ENCODE results near the gene SLC39A6.
"Not testable (repeated sequence)": the region's sequence is repeated elsewhere in the genome, so short reads cannot be mapped to it uniquely, and the experiment has no call there.

SLC39A6 gene

DNA sequence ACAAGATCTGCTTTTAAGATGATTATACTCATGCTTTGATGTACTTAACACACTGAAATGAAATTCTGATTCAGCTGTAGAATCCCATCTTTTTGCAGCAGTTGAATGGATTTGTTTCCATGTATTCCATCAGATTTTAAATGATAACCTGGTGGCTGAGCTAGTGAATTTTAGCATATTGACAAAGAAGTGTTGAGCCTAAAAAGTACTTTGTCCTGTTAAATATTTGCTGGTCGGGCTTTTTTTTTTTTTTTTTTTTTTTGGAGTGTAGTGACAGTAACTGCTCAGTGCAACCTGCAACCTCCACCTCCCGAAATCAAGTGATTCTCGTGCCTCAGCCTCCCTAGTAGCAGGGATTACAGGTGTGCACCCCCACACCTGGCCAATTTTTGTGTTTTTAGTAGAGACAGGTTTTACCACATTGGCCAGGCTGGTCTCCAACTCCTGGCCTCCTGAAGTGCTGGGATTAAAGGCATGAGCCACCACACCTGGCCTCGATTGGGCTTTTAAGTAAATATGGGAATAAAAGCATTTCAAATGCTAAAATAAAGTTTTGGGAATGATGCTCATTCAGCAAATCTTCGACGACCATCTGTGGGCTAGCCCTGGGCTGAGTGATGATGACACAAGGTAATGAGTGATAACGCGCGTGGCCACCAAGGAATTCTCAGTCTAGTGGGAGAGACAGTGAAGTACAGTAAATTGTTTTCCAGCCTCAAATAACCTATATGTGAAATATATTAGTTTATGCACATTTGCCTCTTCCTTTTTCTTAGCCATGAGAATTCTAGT, 2.7 kb upstream of the SLC39A6 start:
- no peak for DNase-seq

DNA sequence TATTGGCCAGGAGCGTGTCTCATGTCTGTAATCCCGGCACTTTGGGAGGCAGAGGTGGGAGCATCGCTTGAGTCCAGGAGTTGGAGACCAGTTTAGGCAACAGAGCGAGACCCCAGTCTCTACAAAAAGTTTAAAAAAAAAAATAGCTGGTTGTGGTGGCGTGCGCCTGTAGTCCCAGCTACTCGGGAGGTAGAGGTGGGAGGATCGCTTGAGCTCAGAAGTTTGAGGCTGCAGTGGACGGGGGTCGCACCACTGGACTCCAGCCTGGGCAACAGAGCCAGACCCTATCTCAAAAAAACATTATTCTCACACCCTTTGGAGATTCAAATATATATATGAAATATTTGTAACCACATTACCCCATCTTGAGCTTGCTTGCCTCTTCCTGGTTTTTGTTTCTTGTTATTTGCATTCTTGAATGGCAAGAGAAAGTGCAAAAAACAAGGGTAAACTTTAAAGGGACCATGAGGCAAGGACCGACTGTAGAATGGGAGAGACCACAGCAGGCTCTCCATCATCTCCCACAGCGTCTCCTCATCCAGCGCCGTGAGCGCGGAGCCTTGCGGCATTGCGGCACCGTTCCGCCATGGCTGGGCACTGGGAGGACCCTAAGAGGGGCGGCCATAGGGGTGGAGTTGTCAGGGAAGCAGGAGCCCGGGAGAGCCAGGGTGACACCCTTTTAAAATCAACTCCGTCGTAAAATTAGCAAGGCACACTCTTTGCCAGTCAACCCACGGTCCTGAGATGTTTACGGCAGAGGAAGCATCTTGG, 1.9 kb upstream of the SLC39A6 start:
- DNase-seq = no peak

DNA sequence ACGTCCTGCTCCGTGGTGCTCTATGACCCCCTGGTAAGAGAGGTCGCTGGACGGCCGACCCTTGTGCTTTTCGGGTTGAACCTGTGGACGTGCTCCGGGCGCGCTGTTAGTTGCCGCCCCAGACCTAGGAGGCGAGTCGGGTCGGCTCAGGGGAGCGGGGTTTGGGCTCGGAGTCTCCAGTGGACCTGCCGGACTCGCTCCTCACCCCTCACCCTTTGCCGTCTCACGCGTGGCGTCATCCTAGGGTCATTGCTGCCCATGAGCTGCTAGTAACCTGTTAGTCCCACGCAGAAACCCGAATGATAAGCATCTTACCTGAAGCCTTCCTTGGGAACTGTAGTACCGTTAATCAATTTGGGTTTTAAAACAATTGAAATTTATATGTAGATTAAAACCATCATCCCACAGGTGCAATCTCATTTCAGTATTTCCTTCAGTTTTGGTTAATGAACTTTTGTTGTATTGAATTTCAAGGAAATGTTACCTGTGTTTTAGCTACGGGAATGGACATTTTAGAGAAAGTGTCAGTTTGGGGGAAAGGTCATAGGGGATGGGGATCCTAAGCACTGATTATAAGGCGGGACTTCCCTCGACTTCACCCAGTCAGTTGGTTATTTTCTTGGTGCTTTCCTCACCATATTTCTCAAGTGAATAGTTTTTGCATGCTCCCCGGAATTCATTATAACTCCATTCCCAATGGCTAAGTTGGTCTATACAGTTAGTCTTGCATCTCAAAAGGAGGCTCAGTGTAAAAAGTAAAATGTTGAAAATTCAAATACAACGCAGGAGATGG, 1.1 kb upstream of the SLC39A6 start:
- peak in 1 of 2 donors; percentile 6 for DNase-seq

DNA sequence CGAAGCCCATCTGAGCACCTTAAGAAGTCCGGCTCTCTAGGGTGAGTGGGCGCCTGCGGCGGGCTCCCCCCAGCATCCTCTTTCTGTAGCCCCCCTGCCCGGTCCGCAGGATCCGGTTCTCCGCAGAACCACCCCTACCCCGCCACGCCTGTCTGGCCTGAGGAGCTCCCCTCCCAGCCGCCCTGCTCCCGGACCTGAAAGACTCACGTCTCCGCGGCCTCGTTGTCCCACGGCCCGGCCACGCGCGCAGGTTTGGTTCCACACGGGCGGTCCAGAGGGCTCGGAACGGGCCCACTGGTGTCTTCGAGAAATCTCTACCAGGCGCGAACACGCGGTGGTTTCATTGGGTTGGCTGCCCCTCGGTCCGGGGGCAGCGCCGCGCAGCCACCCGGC, 237 bp downstream of the SLC39A6 start:
- DNase-seq = no peak

DNA sequence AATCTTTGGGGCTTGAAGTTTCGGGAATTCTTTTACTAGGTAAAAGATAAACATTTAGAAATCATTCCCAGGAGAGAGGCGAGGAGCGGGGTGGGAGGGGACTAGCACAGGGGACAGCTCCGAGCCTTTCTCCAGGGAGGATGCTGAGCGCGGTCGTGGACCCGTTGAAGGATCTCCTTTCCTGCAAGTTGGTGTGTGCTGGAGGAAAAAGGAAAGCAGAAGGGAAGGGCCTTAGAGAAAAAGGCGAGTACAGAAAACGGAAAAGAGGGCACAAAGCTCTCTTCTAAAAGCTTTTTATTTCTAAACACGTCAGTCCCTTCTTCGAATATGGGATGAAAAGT, 640 bp downstream of the SLC39A6 start:
- peak in 1 of 2 donors; percentile 5 for DNase-seq

DNA sequence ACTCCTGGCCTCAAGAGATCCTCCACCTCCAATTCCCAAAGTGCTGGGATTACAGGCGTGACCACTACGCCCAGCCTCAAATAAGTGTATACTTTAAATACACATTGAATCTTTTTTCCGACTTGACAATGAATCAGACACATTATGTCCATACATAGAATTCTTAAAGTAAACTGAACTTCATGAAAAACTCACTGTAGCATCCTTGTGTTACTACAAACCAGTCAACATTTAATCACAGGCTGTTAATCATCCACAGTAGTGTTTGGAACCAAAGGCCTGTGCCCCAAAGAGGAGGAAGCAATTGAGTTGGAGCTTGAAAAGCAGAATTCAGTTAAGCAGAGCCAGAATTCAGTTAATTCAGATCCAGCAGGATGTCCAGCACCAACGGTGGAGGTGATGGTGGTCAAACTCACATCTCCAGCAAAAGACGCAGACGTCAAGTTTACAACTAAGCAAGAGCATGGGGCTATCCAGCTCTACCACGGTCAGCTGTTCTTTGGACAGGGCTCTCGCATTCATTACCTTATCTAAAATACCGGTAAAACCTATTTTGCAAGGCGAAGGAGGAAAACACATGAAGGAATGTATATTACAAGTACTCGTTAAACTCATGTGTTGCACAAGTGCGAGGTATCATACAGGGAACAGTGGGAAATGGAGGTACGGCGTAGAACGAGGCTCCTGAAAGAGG, 1.2 kb downstream of the SLC39A6 start:
- no peak for DNase-seq

DNA sequence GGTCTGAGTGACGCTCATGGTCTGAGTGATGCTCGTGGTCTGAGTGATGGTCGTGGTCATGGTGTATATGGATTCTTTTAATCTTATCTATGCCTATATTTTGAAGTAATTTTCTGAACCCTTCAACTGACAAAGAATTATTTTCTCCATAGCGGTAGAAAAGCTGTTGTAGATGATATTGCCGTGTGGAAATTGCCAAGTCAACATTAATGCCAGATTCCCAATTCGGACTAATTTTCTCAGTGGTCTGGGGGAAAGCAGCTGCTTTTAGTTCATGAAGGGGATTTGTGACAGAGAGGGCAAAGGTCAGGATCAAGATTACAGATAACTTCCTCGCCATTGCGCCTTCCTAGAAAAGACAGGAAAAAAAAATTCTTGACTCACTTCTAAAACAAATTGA, 2.5 kb downstream of the SLC39A6 start:
- DNase-seq = no peak

DNA sequence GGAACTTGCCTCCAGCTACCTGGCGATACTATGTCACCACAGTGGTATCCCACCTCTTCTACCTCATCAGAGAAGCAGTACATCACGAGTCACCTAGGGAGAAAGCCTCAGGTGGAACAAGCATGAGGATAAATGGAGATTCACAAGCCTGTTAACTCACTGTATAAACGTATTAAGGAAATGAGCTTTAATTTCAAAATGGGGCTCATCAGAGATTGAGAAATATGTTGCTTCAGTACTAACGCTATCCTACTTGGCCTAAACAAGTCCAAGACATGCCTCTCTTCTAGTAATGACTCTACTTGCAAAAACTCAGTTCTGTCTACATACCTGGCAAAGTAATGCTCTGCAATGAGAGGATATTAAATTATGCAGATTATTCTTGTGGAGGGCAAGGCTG, 4.3 kb downstream of the SLC39A6 start:
- DNase-seq = no peak

DNA sequence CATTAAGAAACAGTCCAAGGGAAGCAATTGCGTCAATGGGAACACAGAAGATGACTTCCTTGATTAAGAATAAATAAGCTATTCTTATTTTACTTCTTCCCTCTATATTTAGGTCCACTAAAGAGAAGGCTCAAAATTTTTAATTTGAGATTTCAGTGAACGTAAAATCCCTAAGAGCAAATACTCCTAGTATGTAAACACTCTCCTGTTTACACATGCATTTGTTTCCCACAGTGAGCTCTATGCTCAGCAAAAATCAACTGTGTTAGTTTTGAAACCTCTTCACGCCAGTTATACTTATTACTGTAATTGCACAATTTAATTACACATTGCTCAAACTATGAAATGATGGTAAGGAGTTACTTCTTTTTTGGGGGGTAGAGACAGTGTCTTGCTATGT, 8.8 kb downstream of the SLC39A6 start:
- no peak for DNase-seq

DNA sequence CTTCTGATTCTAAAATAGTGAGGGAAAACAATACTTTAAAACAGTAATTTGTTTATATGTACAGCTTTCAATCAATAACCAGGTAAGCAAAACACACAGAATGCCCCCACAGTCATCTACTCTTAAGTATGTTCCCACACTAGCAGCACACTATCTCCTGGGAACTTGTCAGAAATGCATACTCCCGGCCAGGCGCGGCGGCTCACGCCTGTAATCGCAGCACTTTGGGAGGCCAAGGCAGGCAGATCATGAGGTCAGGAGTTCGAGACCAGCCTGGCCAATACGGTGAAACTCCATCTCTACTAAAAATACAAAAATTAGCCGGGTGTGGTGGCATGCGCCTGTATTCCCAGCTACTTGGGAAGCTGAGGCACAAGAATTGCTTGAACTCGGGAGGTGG, 12.4 kb downstream of the SLC39A6 start:
- not testable (repeated sequence) for DNase-seq

DNA sequence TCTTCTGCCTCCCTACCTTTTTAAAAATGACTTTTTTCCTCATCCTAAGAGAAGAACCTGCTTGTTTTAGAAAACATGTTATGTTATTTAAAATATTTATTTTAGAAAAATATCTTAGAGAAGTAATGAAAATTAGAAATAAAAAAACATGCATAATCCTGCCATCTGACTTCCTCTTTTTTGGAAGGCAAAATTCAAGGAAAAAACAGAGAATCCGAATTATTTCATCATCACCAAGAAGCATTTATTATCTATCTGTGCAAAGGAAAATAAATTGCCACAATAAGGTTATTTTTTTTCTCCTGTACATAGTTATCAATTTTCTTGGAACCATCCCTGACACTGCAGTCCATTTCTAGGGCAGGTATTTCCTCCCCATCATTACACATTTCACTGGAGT, 14.4 kb downstream of the SLC39A6 start:
- no peak for DNase-seq

DNA sequence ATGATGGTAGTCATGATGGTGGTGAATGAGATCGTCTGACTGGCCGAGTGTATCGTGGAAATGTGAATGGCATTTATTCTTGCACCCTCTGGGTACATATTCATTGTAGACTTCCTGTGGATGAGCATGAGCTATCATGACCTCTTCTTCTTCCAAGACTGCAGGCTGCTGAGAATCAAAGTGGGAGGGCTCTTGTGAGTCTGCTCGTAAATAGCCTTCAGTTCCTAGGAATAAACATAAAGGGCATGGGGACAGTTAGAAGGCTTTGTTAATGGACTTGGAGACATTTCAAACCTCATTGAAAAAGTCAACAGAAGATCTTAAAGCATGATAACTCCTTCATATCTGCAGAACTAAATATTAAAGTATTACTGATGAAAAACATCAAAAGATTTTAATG, 14.9 kb downstream of the SLC39A6 start:
- DNase-seq = no peak

DNA sequence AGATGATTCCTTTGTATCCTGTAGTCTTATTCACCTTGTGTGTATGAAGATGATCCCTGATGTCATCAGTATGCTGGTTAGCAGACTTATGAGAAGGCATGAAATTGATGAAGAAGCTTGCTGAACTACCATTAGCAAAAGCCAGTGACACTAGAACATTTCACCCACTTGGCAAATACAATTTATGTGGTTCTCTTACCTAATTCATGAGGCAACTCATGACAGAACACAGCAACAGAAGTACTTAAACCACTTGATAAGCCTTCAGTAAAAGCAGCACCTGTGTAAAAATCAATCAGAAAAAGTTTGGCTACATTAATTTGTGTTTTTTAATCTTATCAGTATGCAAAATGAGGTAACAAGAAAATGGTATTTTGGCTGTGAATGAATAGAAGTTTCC, 16.8 kb downstream of the SLC39A6 start:
- DNase-seq = no peak

DNA sequence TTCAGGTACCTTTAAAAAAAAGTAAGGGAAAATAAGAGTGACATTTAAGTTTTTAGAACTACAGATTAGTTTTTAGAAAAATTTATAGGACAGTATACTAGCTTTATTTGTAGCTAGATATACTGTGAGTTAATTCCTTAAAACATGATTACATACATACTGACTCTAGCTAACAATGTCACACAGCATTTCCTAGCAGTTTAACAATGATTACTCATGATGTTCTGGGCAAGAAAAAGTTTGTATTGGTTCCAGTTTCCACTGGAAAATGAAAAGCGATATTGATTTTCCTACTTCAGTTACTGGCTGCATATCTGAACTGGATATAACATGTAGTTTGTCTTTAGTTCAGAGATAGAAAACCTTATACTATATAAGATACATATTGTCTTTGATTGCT, 19.4 kb downstream of the SLC39A6 start:
- no peak for DNase-seq

DNA sequence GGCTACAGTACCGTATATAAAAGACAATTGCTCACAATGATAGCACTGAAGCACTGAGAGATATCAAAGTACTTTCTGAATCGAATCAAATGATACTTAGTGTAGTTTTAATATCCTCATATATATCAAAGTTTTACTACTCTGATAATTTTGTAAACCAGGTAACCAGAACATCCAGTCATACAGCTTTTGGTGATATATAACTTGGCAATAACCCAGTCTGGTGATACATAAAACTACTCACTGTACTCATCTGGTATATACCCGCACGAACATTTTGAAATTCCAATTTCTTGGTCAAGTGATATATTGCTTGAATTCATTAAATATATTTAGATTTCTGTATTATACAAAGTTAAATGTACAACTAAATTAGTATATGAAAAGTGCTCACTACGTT, 20.5 kb downstream of the SLC39A6 start:
- DNase-seq = no peak

DNA sequence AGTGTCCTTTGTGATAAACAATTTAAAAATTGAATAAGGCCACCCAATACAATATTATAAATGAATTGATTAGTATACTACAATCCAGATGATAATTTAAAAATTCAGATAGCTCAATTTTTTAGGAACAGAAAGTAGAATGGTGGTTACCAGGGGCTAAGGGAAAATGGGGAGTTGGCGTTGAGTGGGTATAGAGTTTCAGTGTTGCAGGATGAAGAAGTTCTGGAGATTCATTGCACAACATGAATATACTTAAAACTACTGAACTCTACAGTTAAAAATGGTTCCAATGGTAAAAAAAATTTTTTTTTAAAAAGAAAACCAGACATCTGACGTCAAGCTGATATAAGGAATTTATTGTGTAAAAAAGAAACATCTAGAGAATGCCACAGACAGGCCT, 20.9 kb downstream of the SLC39A6 start:
- DNase-seq = no peak

DNA sequence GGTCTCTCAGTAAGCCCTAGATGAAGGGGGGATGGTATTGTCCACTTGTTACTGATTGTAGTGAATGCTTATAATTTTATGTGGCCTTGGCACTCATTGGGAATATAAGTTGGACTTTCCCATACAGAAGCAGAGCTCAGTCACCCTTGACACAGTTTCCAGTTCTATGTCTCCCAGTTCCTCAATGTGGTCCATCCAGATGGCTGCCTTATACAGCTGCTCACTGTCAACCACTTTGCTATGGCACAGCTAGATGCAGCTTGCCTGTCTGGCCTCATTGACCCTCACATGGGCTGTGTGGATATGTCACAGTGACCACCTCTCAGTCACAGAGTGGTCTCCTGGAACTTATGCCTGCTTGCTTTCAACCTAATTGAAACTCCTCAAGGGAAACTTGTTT, 21.7 kb downstream of the SLC39A6 start:
- DNase-seq = no peak

DNA sequence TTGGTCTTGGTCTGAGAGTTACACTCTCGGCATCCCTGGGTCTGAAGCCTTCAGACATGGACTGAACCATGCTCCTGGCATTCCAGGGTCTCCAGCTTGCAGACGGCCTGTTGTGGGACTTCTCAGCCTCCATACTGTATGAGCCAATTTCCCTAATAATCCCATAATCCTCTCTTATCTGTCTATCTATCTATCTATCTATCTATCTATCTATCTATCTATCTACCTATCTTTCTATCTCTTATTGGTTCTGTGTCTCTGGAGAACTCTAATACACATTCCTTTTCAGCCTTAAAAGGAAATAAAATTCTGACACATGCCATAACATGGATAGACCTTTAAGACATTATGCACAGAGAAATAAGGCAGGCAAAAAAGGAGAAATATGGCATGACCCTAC, 24.4 kb downstream of the SLC39A6 start:
- DNase-seq = no peak

DNA sequence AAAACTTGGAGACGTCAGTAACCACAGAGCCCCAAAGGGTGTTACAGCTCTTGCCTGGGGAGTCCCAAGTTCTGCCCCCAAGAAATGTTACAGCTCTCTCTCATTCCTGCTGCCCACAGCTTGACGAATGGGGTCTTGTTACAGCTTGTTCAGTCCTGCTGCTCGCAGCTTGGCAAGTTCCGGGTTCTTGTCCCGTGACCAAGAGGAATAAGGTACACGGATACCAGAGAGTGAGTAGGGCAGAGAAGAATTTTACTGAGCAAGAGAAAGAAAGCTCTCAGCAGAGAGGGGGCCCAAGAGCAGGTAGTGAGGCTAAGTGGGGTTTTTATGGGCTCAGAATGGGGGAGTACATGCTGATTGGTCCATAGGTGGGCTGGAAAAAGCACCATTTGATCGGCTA, 27.2 kb downstream of the SLC39A6 start:
- DNase-seq = no peak

DNA sequence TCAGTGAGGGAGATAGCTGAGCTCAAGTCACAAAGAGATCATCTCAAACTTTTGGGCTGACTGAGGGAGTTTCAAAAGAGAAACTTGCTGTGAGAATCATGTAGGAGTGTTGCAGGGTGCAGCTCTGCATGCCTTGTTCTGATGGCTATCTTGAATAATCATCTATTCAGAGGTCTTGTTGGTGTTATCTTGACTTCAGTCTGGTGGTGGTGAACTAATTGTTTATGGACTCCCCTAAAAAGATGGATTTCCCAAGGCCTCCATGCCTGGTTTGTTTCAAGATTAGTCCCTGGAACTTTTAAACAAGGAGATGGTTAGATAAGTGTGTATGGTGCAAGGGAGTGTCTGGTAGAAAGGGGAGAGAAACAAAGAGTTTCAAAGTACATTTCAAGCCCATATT, 29.8 kb downstream of the SLC39A6 start:
- DNase-seq = no peak

DNA sequence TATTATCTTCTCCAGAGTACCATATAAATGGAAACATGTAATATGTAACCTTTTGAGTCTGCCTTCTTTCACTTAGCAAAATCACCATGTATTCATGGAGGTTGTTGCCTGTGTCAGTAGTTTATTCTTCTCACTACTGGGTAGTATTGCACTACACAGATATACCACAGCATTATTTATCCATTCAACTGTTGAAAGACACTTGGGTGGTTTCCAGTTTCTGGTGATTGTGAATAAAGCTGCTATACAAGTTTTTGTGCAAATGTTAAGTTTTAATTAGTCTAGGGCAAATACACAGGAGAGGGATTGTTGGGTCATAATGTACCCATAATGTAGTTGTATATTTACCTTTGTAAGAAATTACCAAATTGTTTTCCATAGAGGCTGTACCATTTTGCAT, 32.2 kb downstream of the SLC39A6 start:
- no peak for DNase-seq

DNA sequence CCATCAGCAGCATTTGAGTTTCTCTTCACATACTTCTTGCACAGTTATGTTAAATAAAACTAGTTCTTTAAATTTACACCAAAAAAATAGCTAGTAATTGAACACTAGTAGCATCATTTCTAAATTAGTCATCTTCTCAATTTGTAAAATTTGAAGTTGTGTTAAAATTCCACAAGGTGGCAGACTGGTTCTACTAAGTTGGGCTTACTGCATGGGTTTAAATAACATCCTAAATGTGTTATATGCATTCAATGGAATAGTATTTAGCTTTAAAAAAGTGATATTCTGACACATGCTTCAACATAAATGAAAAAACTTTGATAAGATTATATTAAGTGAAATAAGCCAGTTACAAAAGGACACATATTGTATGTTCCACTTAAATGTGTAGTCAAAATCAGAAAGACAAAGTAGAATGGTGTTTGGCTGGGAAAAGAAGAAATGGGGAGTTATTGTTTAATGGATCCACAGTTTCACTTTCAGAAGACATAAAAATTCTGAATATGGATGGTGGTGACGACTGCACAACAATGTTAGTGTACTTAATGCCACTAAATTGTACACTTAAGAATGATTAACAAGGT, 33.1 kb downstream of the SLC39A6 start:
- DNase-seq = peak in 1 of 2 donors; percentile 55

DNA sequence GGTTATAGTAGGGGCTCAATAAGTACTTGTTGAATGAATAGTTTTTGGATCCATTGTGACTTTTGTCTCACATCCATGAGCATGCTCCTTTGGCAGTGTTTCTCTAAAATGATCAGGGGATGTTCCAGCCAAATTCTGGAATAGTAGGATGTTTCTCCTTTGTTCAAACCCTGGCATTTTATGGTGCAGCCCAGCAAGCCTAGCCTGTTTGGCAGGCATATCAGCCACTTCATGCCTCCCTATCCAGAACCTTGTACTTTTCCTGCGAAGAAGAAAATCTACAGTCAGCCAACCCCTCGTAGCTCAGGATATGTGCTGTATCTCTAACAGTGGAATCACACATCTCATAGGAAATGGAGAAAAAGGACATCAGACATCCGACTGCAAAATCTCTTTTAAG, 34.7 kb downstream of the SLC39A6 start:
- no peak for DNase-seq
